DND-41 (cell line): Measurements from ENCODE around the gene RNPEPL1.

Source experiments
- ATAC-seq: fragments of 200-7000 bp; cut with Tn5 transposase; 3 replicates; pipeline ENCODE4 v1.9.1; 2021; ENCODE audit warnings: low read depth; ENCODE audit not compliant: insufficient read depth
- DNase-seq: peaks from one replicate; pipeline ENCODE4 v3.0.0-alpha.2; 2020
- H2AFZ ChIP-seq: 2 replicates; pipeline ENCODE4 v1.6.0; 2012; ENCODE audit warnings: low read depth, low read length
- H3K27ac ChIP-seq: 2 replicates; pipeline ENCODE4 v1.5.1; 2012; ENCODE audit warnings: low read length, inconsistent platforms
- H3K27me3 ChIP-seq: fragments of 200-600 bp; sonication (generic); 2 replicates; pipeline ENCODE4 v1.6.0; 2012; ENCODE audit warnings: low read length, mild to moderate bottlenecking, inconsistent platforms; ENCODE audit not compliant: insufficient read depth, poor library complexity
- H3K36me3 ChIP-seq: 2 replicates; pipeline ENCODE4 v1.5.1; 2012; ENCODE audit warnings: low read length, inconsistent platforms; ENCODE audit not compliant: insufficient read depth
- H3K4me1 ChIP-seq: 2 replicates; pipeline ENCODE4 v1.5.1; 2012; ENCODE audit warnings: mild to moderate bottlenecking, low read length; ENCODE audit not compliant: insufficient read depth
- H3K4me2 ChIP-seq: 2 replicates; pipeline ENCODE4 v1.6.0; 2012; ENCODE audit warnings: mild to moderate bottlenecking, moderate library complexity, low read length, inconsistent platforms; ENCODE audit not compliant: insufficient read depth
- H3K4me3 ChIP-seq, 2 experiments: fragments of 200-600 bp in 1 of 2; shearing (Covaris generic) in 1 of 2; 2 replicates each; pipeline ENCODE4 v1.5.1; 2012 to 2016; ENCODE audit warnings: inconsistent platforms in 2 of 2, low read length in 2 of 2, mild to moderate bottlenecking in 2 of 2, low read depth in 1 of 2, moderate library complexity in 1 of 2
- H3K79me2 ChIP-seq: 2 replicates; pipeline ENCODE4 v1.6.0; 2012; ENCODE audit warnings: low read length, inconsistent platforms; ENCODE audit not compliant: insufficient read depth
- H3K9ac ChIP-seq: 2 replicates; pipeline ENCODE4 v1.6.0; 2012; ENCODE audit warnings: low read depth, mild to moderate bottlenecking, inconsistent platforms, low read length, moderate library complexity
- H3K9me3 ChIP-seq: 2 replicates; pipeline ENCODE4 v1.5.1; 2012; ENCODE audit warnings: low read length, moderate library complexity, mild to moderate bottlenecking, inconsistent platforms; ENCODE audit not compliant: insufficient read depth, severe bottlenecking
- H4K20me1 ChIP-seq: 2 replicates; pipeline ENCODE4 v1.6.0; 2012; ENCODE audit warnings: low read length; ENCODE audit not compliant: insufficient read depth
- EZH2 ChIP-seq: IDR thresholded peaks from 3 replicates; pipeline ENCODE4 v1.6.1; 2012; ENCODE audit warnings: borderline replicate concordance, low read depth, mild to moderate bottlenecking, moderate library complexity, low read length, inconsistent platforms; ENCODE audit not compliant: severe bottlenecking
- TF ChIP-seq, protein P1 (sequence below): IDR thresholded peaks from 2 replicates; pipeline ENCODE4 v1.5.1; 2012; ENCODE audit warnings: borderline replicate concordance, low read length, moderate library complexity, mild to moderate bottlenecking; ENCODE audit not compliant: poor library complexity, severe bottlenecking; ENCODE audit errors: extremely low read depth

Gene RNPEPL1

DNA sequence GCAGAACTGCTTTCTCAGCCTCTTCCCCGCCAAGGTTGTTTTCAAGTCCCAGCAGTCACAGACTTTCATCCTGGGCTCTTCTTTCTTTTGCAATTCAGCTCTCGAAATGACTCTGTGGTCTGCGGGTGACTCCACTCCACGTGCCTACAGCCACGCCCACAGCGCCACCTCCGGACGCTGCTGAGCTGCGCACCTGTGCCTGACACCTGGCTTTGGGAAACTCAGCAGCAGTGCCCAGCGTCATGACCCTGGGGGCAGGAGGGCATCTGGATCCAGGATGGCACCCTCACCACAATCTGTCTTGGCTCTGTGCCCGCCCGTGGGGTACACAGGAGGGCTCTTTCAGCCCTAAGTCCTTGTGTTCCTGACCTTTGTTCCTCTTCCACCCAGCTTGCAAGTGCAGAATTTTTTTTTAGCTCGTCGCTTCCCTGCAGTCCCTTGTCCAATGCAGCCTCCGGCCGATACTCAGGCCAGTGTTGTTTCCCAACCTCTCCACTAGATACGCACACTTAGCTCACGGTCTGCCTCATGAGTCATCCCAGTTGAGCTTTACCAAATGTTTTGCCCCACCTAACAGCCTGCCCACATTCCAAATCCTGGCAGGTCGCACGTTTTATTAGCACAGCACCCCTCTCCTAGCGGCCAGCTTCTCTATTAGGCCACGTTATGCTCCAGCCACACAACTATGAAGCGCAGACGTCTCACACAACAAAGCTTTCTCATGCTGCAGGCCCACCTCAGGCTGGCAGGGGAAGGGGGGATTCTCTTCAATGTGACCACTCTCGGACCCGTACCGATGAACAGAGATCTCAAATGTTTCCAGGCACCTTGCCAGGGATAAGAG is 11.7 kb downstream of the RNPEPL1 start:
- Histone ChIP-seq H3K4me1 (peaks cover 18% of the 10 kb centered on the region), H3K27ac (no peak overlapping the region), H2AFZ (no peak overlapping the region), H3K4me3 (no peak overlapping the region), H4K20me1 (peaks cover 65% of the 10 kb centered on the region), H3K4me2 (no peak overlapping the region), H3K27me3 (no peaks in the 10 kb centered on the region), H3K9ac (no peak overlapping the region), H3K36me3 (peaks cover 48% of the 10 kb centered on the region), H3K79me2 (peaks cover 50% of the 10 kb centered on the region), H3K9me3 (no peaks in the 10 kb centered on the region)
- no peak for ATAC-seq
- TF ChIP-seq EZH2: no peak
- TF ChIP-seq, protein P1, sequence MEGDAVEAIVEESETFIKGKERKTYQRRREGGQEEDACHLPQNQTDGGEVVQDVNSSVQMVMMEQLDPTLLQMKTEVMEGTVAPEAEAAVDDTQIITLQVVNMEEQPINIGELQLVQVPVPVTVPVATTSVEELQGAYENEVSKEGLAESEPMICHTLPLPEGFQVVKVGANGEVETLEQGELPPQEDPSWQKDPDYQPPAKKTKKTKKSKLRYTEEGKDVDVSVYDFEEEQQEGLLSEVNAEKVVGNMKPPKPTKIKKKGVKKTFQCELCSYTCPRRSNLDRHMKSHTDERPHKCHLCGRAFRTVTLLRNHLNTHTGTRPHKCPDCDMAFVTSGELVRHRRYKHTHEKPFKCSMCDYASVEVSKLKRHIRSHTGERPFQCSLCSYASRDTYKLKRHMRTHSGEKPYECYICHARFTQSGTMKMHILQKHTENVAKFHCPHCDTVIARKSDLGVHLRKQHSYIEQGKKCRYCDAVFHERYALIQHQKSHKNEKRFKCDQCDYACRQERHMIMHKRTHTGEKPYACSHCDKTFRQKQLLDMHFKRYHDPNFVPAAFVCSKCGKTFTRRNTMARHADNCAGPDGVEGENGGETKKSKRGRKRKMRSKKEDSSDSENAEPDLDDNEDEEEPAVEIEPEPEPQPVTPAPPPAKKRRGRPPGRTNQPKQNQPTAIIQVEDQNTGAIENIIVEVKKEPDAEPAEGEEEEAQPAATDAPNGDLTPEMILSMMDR: no peak
- no peak for DNase-seq

DNA sequence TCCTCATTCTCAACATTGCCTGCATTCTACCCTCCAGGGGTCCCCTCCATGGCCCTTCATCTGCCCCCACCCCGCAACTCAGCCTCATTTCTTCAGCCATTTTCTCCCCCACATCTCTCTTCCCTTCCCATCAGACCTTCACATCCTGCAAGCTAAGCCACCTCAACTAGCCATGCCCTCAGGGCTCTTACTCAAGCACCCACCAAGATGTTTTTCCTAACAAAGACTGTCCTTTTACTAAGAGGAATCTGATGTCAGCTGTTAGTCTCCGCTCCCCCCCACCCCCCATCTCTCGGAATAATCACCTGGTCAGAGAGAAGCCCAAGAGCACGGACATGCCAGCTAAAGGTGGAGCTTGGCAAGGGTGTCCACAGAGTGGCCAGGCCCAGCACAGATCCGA is 13.5 kb downstream of the RNPEPL1 start:
- Histone ChIP-seq H3K4me2 (no peak overlapping the region), H4K20me1 (peaks cover 60% of the 10 kb centered on the region), H3K36me3 (peaks cover 30% of the 10 kb centered on the region), H3K27me3 (no peaks in the 10 kb centered on the region), H3K4me3 (no peak overlapping the region), H3K27ac (no peak overlapping the region), H3K9ac (no peak overlapping the region), H2AFZ (no peak overlapping the region), H3K4me1 (peaks cover 26% of the 10 kb centered on the region), H3K79me2 (peaks cover 63% of the 10 kb centered on the region), H3K9me3 (no peaks in the 10 kb centered on the region)
- ATAC-seq: no peak
- TF ChIP-seq, protein P1: no peak
- no peak for DNase-seq

DNA sequence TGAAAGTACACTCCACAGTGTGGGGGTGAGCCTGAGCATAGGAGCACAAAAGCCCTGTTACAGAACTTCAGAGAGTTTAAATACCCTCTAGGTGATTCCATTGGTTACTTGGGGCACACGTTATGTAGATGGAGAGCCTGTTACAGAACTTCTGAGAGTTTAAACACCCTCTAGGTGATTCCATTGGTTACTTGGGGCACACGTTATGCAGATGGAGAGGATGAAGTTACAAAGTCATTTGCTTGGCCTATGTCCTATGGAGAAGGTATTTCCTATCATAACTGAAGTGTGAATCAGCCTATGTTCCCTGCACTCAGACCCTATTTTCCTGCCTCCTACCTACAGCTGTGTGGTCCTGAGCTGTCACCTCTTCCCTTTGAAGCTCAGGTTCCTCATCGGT is 14.5 kb downstream of the RNPEPL1 start:
- no peak overlapping the region for H2AFZ ChIP-seq
- no peak overlapping the region for H3K4me3 ChIP-seq
- H3K4me1 ChIP-seq: peaks cover 33% of the 10 kb centered on the region
- TF ChIP-seq, protein P1: no peak
- TF ChIP-seq EZH2: no peak
- peaks cover 61% of the 10 kb centered on the region for H4K20me1 ChIP-seq
- no peak overlapping the region for H3K9ac ChIP-seq
- no peak for DNase-seq
- H3K36me3 ChIP-seq: peaks cover 20% of the 10 kb centered on the region
- no peak overlapping the region for H3K27ac ChIP-seq
- H3K27me3 ChIP-seq: no peaks in the 10 kb centered on the region
- no peak for ATAC-seq
- no peak overlapping the region for H3K4me2 ChIP-seq
- H3K9me3 ChIP-seq: no peaks in the 10 kb centered on the region
- peaks cover 73% of the 10 kb centered on the region for H3K79me2 ChIP-seq
